Subcutaneous adipose tissue (tissue), 4 donors: Measurements from ENCODE around the gene ERC2. TPM values are rescaled to one million over a fixed set of nuclear protein-coding genes. Genes with fewer than 3 reads are reported as not detected.

Source experiments
- CTCF ChIP-seq: fragments of 450-650 bp; IDR thresholded peaks from one replicate; pipeline ENCODE4 v1.5.1; 2016; ENCODE audit warnings: low read depth, mild to moderate bottlenecking, control low read depth, antibody characterized with exemption, moderate library complexity
- total RNA-seq, 4 donors: library from RNA; depleted of rRNA; stranded (reverse); fragments of >200 nt; gene quantifications; one replicate each; pipeline ENCODE4 v1.1.0, GENCODE V29; 2016

ERC2 gene
- total RNA-seq, 4 donors from 2014 or later, result 1.1 TPM; not detected in 3

GRCh38 chr3:55903680-55904079, 564.6 kb downstream of the ERC2 start:
- no peak for TF ChIP-seq CTCF

- TF ChIP-seq CTCF, result no peak
Observed at GRCh38 chr3:55902221-55902900, 565.9 kb downstream of the ERC2 start.

GRCh38 chr3:55899887-55900286, 568.4 kb downstream of the ERC2 start:
- TF ChIP-seq CTCF, result no peak

- TF ChIP-seq CTCF, result no peak
Observed at GRCh38 chr3:55897573-55898224, 570.6 kb downstream of the ERC2 start.

- TF ChIP-seq CTCF, result no peak
Observed at GRCh38 chr3:55895897-55896566, 572.2 kb downstream of the ERC2 start.

- TF ChIP-seq CTCF, result no peak
Observed at GRCh38 chr3:55894605-55895004, 573.7 kb downstream of the ERC2 start.

- no peak for TF ChIP-seq CTCF
Observed at GRCh38 chr3:55893045-55893664, 575.1 kb downstream of the ERC2 start.
